SK-N-SH treated with all-trans-retinoic acid at 6 μM for 48 hours (cell line): ENCODE results near the gene ARHGAP26.

Experiments
- ATAC-seq: fragments of 200-7000 bp; cut with Tn5 transposase; 3 replicates; pipeline ENCODE4 v1.9.1; 2020; ENCODE audit warnings: mild to moderate bottlenecking, moderate library complexity
- ARNTL ChIP-seq: fragments of 450-650 bp; formaldehyde crosslinking; IDR thresholded peaks from 2 replicates; pipeline ENCODE4 v1.5.0; 2020; ENCODE audit warnings: low read depth, mild to moderate bottlenecking, moderate library complexity, borderline replicate concordance
- BACH2 ChIP-seq: fragments of 250-450 bp; sonication (Bioruptor Pico); IDR thresholded peaks from 2 replicates; pipeline ENCODE4 v1.9.0; 2021; ENCODE audit warnings: mild to moderate bottlenecking, borderline replicate concordance
- CSDC2 ChIP-seq: fragments of 250-450 bp; sonication (Bioruptor Pico); IDR thresholded peaks from 2 replicates; pipeline ENCODE4 v1.5.0; 2020; ENCODE audit warnings: mild to moderate bottlenecking, moderate library complexity
- ESRRG ChIP-seq: fragments of 250-450 bp; sonication (Bioruptor Pico); IDR thresholded peaks from 2 replicates; pipeline ENCODE4 v1.6.1; 2021; ENCODE audit warnings: mild to moderate bottlenecking
- GLIS3 ChIP-seq: fragments of 250-450 bp; sonication (Bioruptor Pico); IDR thresholded peaks from 2 replicates; pipeline ENCODE4 v1.5.0; 2020; ENCODE audit warnings: mild to moderate bottlenecking, moderate library complexity
- ISL1 ChIP-seq: fragments of 250-450 bp; sonication (Bioruptor Pico); IDR thresholded peaks from 2 replicates; pipeline ENCODE4 v2.1.2; 2022; ENCODE audit warnings: mild to moderate bottlenecking, moderate library complexity
- OSR1 ChIP-seq: fragments of 250-450 bp; sonication (Bioruptor Pico); IDR thresholded peaks from 2 replicates; pipeline ENCODE4 v1.8.0; 2022; ENCODE audit warnings: moderate library complexity, mild to moderate bottlenecking, inconsistent platforms
- PATZ1 ChIP-seq: fragments of 250-450 bp; sonication (Bioruptor Pico); IDR thresholded peaks from 2 replicates; pipeline ENCODE4 v1.8.0; 2020; ENCODE audit warnings: mild to moderate bottlenecking, moderate library complexity, borderline replicate concordance
- RARB ChIP-seq: fragments of 250-450 bp; sonication (Bioruptor Pico); IDR thresholded peaks from 2 replicates; pipeline ENCODE4 v1.8.0; 2021; ENCODE audit warnings: mild to moderate bottlenecking, moderate library complexity
- SNAI2 ChIP-seq: fragments of 250-450 bp; sonication (Bioruptor Pico); IDR thresholded peaks from 2 replicates; pipeline ENCODE4 v1.5.0; 2020; ENCODE audit warnings: mild to moderate bottlenecking, moderate library complexity
- TCF4 ChIP-seq: fragments of 250-450 bp; sonication (Bioruptor Pico); IDR thresholded peaks from 2 replicates; pipeline ENCODE4 v1.8.0; 2021; ENCODE audit warnings: mild to moderate bottlenecking, moderate library complexity, borderline replicate concordance
- TOX ChIP-seq: fragments of 250-450 bp; sonication (Bioruptor Pico); IDR thresholded peaks from 2 replicates; pipeline ENCODE4 v1.8.0; 2021; ENCODE audit warnings: mild to moderate bottlenecking, moderate library complexity, borderline replicate concordance
- ZC3H10 ChIP-seq: fragments of 250-450 bp; sonication (Bioruptor Pico); IDR thresholded peaks from 2 replicates; pipeline ENCODE4 v1.5.1; 2021; ENCODE audit warnings: mild to moderate bottlenecking, moderate library complexity
- ZFP3 ChIP-seq: fragments of 250-450 bp; sonication (Bioruptor Pico); IDR thresholded peaks from 2 replicates; pipeline ENCODE4 v1.5.0; 2020; ENCODE audit warnings: mild to moderate bottlenecking, moderate library complexity
- ZFP30 ChIP-seq: fragments of 450-650 bp; formaldehyde crosslinking; IDR thresholded peaks from 2 replicates; pipeline ENCODE4 v1.5.0; 2022; ENCODE audit warnings: mild to moderate bottlenecking, moderate library complexity
- ZNF565 ChIP-seq: fragments of 450-650 bp; formaldehyde crosslinking; conservative IDR thresholded peaks from 2 replicates; pipeline ENCODE4 v1.5.0; 2020; ENCODE audit warnings: low read depth, mild to moderate bottlenecking, moderate library complexity
- ZNF70 ChIP-seq: fragments of 450-650 bp; formaldehyde crosslinking; IDR thresholded peaks from 2 replicates; pipeline ENCODE4 v1.5.0; 2020; ENCODE audit warnings: mild to moderate bottlenecking, moderate library complexity
- ZNF8 ChIP-seq: fragments of 450-650 bp; formaldehyde crosslinking; IDR thresholded peaks from 2 replicates; pipeline ENCODE4 v1.5.0; 2020; ENCODE audit warnings: mild to moderate bottlenecking, moderate library complexity
- TF ChIP-seq, protein P1 (sequence below): fragments of 250-450 bp; sonication (Bioruptor Pico); IDR thresholded peaks from 2 replicates; pipeline ENCODE4 v1.8.0; 2021; ENCODE audit warnings: low read depth, mild to moderate bottlenecking, moderate library complexity, borderline replicate concordance
- TF ChIP-seq, protein P2 (sequence below): fragments of 250-450 bp; sonication (Bioruptor Pico); IDR thresholded peaks from 2 replicates; pipeline ENCODE4 v1.5.1; 2020; ENCODE audit warnings: low read depth, mild to moderate bottlenecking, moderate library complexity
- TF ChIP-seq, protein P3 (sequence below): fragments of 250-450 bp; sonication (Bioruptor Pico); IDR thresholded peaks from 2 replicates; pipeline ENCODE4 v1.5.1; 2021; ENCODE audit warnings: mild to moderate bottlenecking, moderate library complexity

ARHGAP26 gene

GRCh38 chr5:143001764-143002351 lies 231.7 kb downstream of the ARHGAP26 start:
- TF ChIP-seq ZNF565 (no peak), ZFP3 (CRISPR knock-in tag) (peak; percentile 68; the same call in 1 of the 2 replicates)
- ATAC-seq: peak; percentile 87

DNA sequence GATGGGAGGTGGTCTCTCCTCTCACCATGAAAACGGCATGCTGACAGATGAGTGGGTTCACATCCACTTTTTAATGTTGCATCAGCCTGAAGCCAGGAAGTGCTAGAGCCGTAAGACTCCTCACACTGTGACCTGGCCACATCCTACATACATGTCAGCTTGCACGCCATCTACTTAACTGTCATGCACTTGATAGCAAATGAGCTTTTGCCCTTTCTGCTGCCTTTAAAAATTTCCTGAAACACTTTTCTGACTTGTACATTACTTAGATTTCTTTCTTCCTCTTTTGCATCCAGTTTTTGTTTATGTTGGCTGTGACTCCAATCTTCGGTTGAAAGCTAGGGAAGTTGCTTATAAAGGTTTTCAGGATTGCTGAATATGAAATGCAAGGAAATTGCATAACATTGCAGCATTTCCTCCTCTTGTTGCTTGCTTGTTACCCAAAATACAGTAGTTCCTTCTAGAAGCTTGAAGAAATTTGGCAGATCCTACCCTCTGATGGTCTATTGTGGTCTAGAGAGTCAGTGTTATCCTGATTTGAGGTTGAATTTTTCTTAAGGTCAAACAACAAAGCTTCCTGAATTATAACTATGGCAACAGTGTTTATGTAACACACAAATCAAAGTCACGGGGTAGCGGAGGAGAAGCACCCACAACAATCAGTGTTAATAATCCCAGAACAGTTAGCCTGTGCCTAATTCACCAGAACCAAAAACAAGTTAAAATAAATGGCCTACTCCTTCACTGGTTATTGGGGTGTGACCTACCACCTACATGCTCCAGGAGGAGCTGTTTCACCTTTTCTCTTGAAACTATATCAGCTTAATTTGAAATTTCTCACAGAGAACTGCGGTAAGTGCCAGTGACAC lies 232.5 kb downstream of the ARHGAP26 start:
- TF ChIP-seq BACH2 (CRISPR knock-in tag): no peak
- TF ChIP-seq OSR1: no peak
- TF ChIP-seq, protein P1, sequence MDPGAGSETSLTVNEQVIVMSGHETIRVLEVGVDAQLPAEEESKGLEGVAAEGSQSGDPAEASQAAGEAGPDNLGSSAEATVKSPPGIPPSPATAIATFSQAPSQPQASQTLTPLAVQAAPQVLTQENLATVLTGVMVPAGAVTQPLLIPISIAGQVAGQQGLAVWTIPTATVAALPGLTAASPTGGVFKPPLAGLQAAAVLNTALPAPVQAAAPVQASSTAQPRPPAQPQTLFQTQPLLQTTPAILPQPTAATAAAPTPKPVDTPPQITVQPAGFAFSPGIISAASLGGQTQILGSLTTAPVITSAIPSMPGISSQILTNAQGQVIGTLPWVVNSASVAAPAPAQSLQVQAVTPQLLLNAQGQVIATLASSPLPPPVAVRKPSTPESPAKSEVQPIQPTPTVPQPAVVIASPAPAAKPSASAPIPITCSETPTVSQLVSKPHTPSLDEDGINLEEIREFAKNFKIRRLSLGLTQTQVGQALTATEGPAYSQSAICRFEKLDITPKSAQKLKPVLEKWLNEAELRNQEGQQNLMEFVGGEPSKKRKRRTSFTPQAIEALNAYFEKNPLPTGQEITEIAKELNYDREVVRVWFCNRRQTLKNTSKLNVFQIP (CRISPR knock-in tag): no peak
- TF ChIP-seq CSDC2 (CRISPR knock-in tag): no peak
- TF ChIP-seq ZFP3 (CRISPR knock-in tag): no peak
- TF ChIP-seq PATZ1 (CRISPR knock-in tag): no peak
- TF ChIP-seq, protein P2, sequence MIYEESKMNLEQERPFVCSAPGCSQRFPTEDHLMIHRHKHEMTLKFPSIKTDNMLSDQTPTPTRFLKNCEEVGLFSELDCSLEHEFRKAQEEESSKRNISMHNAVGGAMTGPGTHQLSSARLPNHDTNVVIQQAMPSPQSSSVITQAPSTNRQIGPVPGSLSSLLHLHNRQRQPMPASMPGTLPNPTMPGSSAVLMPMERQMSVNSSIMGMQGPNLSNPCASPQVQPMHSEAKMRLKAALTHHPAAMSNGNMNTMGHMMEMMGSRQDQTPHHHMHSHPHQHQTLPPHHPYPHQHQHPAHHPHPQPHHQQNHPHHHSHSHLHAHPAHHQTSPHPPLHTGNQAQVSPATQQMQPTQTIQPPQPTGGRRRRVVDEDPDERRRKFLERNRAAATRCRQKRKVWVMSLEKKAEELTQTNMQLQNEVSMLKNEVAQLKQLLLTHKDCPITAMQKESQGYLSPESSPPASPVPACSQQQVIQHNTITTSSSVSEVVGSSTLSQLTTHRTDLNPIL (CRISPR knock-in tag): no peak
- no peak for TF ChIP-seq ZC3H10
- TF ChIP-seq, protein P3, sequence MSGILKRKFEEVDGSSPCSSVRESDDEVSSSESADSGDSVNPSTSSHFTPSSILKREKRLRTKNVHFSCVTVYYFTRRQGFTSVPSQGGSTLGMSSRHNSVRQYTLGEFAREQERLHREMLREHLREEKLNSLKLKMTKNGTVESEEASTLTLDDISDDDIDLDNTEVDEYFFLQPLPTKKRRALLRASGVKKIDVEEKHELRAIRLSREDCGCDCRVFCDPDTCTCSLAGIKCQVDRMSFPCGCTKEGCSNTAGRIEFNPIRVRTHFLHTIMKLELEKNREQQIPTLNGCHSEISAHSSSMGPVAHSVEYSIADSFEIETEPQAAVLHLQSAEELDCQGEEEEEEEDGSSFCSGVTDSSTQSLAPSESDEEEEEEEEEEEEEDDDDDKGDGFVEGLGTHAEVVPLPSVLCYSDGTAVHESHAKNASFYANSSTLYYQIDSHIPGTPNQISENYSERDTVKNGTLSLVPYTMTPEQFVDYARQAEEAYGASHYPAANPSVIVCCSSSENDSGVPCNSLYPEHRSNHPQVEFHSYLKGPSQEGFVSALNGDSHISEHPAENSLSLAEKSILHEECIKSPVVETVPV: no peak
- no peak for TF ChIP-seq RARB
- TF ChIP-seq ARNTL (CRISPR knock-in tag): no peak
- no peak for TF ChIP-seq TOX (CRISPR knock-in tag)
- no peak for TF ChIP-seq ESRRG
- TF ChIP-seq ZFP30: no peak
- TF ChIP-seq SNAI2 (CRISPR knock-in tag): no peak
- TF ChIP-seq ISL1 (CRISPR knock-in tag): no peak
- no peak for TF ChIP-seq ZNF70
- no peak for TF ChIP-seq GLIS3
- no peak for TF ChIP-seq ZNF565
- peak; percentile 53 for ATAC-seq

DNA sequence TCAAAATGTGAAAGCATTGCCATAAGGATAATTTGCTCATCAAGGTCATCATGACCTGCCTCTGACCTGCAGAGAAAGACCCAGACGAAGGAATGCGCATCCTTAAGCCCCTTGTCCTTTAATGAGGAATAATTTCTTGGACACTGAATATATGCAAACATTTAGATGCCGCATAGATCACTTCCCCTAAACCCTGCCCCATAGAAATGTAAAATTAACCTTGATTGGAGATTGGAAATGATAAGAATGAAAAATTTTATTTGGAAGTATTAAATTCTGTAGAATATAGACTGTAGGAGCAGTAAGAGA lies 233.1 kb downstream of the ARHGAP26 start:
- ATAC-seq: no peak
- TF ChIP-seq ZFP30: no peak
- TF ChIP-seq ZNF8 (CRISPR knock-in tag): no peak
- no peak for TF ChIP-seq ZFP3 (CRISPR knock-in tag)
- no peak for TF ChIP-seq SNAI2 (CRISPR knock-in tag)
- no peak for TF ChIP-seq OSR1
- TF ChIP-seq, protein P1 (CRISPR knock-in tag): no peak
- TF ChIP-seq CSDC2 (CRISPR knock-in tag): no peak
- TF ChIP-seq RARB: no peak
- no peak for TF ChIP-seq ISL1 (CRISPR knock-in tag)
- no peak for TF ChIP-seq TOX (CRISPR knock-in tag)
- TF ChIP-seq, protein P3: no peak
- TF ChIP-seq, protein P2 (CRISPR knock-in tag): no peak
- TF ChIP-seq GLIS3: no peak
- TF ChIP-seq ESRRG: no peak
- TF ChIP-seq ARNTL (CRISPR knock-in tag): no peak
- no peak for TF ChIP-seq ZNF70
- TF ChIP-seq ZNF565: no peak
- no peak for TF ChIP-seq TCF4 (CRISPR knock-in tag)
- TF ChIP-seq ZC3H10: no peak
- no peak for TF ChIP-seq PATZ1 (CRISPR knock-in tag)
- TF ChIP-seq, all 23 proteins: peak for 0
